BLaER1 treated with 17β-estradiol and CSF1 and Interleukin-3, amounts not matched to agents 10 nM and 100 nM (cell line): ENCODE results near the gene KIAA0825.

Source experiments
- H3K27ac ChIP-seq, 11 experiments: shearing (Covaris generic); formaldehyde crosslinking; 2 replicates each; pipeline ENCODE4 v1.8.1; 2022
- H3K27me3 ChIP-seq, 11 experiments: shearing (Covaris generic); formaldehyde crosslinking; 2 replicates each; pipeline ENCODE4 v1.8.1; 2022
- H3K36me3 ChIP-seq, 11 experiments: shearing (Covaris generic); formaldehyde crosslinking; 2 replicates each; pipeline ENCODE4 v1.8.1; 2022
- H3K4me1 ChIP-seq, 10 experiments: shearing (Covaris generic); formaldehyde crosslinking; 2 replicates each; pipeline ENCODE4 v1.8.1; 2022
- H3K4me2 ChIP-seq, 11 experiments: shearing (Covaris generic); formaldehyde crosslinking; 2 replicates each; pipeline ENCODE4 v1.8.1; 2022
- H3K4me3 ChIP-seq, 10 experiments: shearing (Covaris generic); formaldehyde crosslinking; 2 replicates each; pipeline ENCODE4 v1.8.1; 2022
- H3K9ac ChIP-seq, 11 experiments: shearing (Covaris generic); formaldehyde crosslinking; 2 replicates each; pipeline ENCODE4 v1.8.1; 2022
- H3K9me3 ChIP-seq, 11 experiments: shearing (Covaris generic); formaldehyde crosslinking; replicated peaks in 1 of 11; 2 replicates each; pipeline ENCODE4 v1.8.1; 2022
- H4K20me1 ChIP-seq, 11 experiments: shearing (Covaris generic); formaldehyde crosslinking; 2 replicates each; pipeline ENCODE4 v1.8.1; 2022
- Cebpa-rat ChIP-seq, 11 experiments: shearing (Covaris generic); IDR thresholded peaks; 2 replicates each; pipeline ENCODE4 v1.8.1; 2022

The KIAA0825 gene

GRCh38 chr5:94240993-94241651 is 377.3 kb downstream of the KIAA0825 start:
- Histone ChIP-seq H3K9ac (no peak overlapping the region), H3K4me2 (no peak overlapping the region), H3K9me3 (peaks cover 0 to 5% (median 1%) of the 10 kb centered on the region in 11 experiments; a peak in 15 of 22 replicates), H3K4me1 (peaks cover 0 to 13% (median 6%) of the 10 kb centered on the region in 10 experiments; a peak in 9 of 20 replicates), H3K36me3 (no peaks in the 10 kb centered on the region), H3K4me3 (no peak overlapping the region), H3K27me3 (no peaks in the 10 kb centered on the region), H4K20me1 (no peaks in the 10 kb centered on the region), H3K27ac (no peak overlapping the region)
- TF ChIP-seq Cebpa-rat (IDR thresholded peaks at IDR 0.05), result no peak

DNA sequence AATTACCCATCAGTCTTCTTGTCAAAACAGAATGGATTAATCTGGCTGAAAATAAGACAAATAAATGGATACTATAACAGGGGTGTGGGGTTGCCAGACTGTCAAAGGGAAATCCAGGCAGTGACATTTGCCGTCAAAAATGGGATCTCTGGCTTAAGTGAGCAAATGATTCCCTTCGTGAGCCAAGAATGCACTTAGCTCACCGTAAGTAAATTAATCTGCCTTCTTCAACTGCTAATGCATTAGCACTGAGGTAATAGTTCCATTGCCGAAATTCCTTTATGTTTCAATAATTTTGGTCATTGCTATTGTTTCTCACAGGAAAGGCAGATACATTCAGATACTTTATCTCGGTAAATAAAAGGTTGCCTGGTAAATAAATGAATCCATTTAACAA is 377.8 kb downstream of the KIAA0825 start:
- Histone ChIP-seq H3K4me3 (no peak overlapping the region), H3K4me2 (no peak overlapping the region), H3K36me3 (no peaks in the 10 kb centered on the region), H3K4me1 (peaks cover 0 to 8% (median 3%) of the 10 kb centered on the region in 10 experiments; a peak in 9 of 20 replicates), H3K27me3 (no peaks in the 10 kb centered on the region), H4K20me1 (no peaks in the 10 kb centered on the region), H3K9ac (no peak overlapping the region), H3K27ac (no peak overlapping the region), H3K9me3 (peaks cover 4 to 10% (median 6%) of the 10 kb centered on the region in 11 experiments)
- no peak for TF ChIP-seq Cebpa-rat (IDR thresholded peaks at IDR 0.05)

- no peaks in the 10 kb centered on the region for H3K27me3 ChIP-seq
- TF ChIP-seq Cebpa-rat (IDR thresholded peaks at IDR 0.05), result no peak
- no peaks in the 10 kb centered on the region for H3K36me3 ChIP-seq
- H3K9me3 ChIP-seq, result peaks cover 9 to 14% (median 11%) of the 10 kb centered on the region in 11 experiments
- H3K4me1 ChIP-seq, result peaks cover 0 to 3% (median under 1%) of the 10 kb centered on the region in 10 experiments; a peak in 8 of 20 replicates
- H3K4me2 ChIP-seq, result no peak overlapping the region
- no peak overlapping the region for H3K4me3 ChIP-seq
- no peaks in the 10 kb centered on the region for H4K20me1 ChIP-seq
- no peak overlapping the region for H3K27ac ChIP-seq
- no peak overlapping the region for H3K9ac ChIP-seq
Observed at GRCh38 chr5:94240134-94240533, 378.3 kb downstream of the KIAA0825 start.

DNA sequence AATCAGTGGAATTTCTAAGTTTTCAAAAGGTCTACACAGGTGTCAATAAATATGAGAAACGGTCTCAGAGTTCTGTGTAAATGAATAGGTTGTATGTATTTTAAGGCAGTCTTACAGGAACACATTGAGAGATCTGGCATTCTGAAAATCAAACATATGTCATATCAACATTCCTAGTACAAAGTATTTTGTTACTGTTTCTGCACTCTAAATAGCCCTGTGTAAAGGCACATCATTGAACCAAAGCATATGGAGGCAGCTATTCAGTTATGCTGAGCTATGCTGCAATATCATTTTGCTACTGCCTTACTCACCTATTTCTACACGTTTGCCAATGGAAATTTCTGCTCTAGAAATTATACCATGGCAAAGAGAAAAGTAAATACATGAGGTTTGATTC is 379.1 kb downstream of the KIAA0825 start:
- H4K20me1 ChIP-seq, result no peaks in the 10 kb centered on the region
- no peak overlapping the region for H3K27ac ChIP-seq
- H3K9ac ChIP-seq, result no peak overlapping the region
- no peaks in the 10 kb centered on the region for H3K4me1 ChIP-seq
- no peaks in the 10 kb centered on the region for H3K27me3 ChIP-seq
- H3K9me3 ChIP-seq, result peaks cover 17 to 23% (median 19%) of the 10 kb centered on the region in 11 experiments
- no peak for TF ChIP-seq Cebpa-rat (IDR thresholded peaks at IDR 0.05)
- H3K36me3 ChIP-seq, result no peaks in the 10 kb centered on the region
- H3K4me2 ChIP-seq, result no peak overlapping the region
- no peak overlapping the region for H3K4me3 ChIP-seq

DNA sequence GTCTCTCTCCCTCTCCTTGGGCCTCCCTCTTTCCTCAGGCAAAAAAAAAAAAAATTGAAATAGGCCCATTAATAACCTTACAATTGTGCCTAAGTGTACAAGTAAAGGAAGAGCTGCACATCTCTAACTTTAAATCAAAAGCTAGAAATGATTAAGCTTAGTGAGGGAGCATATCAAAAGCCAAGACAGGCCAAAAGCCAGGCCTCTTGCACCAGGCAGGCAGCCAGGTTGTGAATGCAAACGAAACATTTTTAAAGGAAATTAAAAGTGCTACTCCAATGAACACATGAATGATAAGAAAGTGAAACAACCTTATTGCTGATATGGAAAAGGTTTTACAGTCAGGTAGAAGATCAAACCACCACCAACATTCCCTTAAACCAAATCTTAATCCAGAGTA is 383.4 kb downstream of the KIAA0825 start:
- Histone ChIP-seq H4K20me1 (no peaks in the 10 kb centered on the region), H3K27me3 (no peaks in the 10 kb centered on the region), H3K4me2 (no peak overlapping the region), H3K9ac (no peak overlapping the region), H3K36me3 (no peaks in the 10 kb centered on the region), H3K27ac (no peak overlapping the region), H3K4me3 (no peak overlapping the region), H3K4me1 (no peaks in the 10 kb centered on the region), H3K9me3 (peaks cover 17 to 23% (median 20%) of the 10 kb centered on the region in 11 experiments)
- TF ChIP-seq Cebpa-rat (IDR thresholded peaks at IDR 0.05), result no peak

GRCh38 chr5:94228791-94229190 is 389.6 kb downstream of the KIAA0825 start:
- Histone ChIP-seq H3K36me3 (no peaks in the 10 kb centered on the region), H3K4me2 (no peak overlapping the region), H3K9me3 (0 out of 22 replicates have a peak, but pooled peaks cover 0 to 3% (median 0%) of the 10 kb centered on the region in 11 experiments), H3K27me3 (no peaks in the 10 kb centered on the region), H3K4me1 (no peaks in the 10 kb centered on the region), H3K27ac (no peak overlapping the region), H3K4me3 (no peak overlapping the region), H3K9ac (no peak overlapping the region), H4K20me1 (no peaks in the 10 kb centered on the region)
- TF ChIP-seq Cebpa-rat (IDR thresholded peaks at IDR 0.05), result no peak

GRCh38 chr5:94223235-94223634 is 395.2 kb downstream of the KIAA0825 start:
- no peak overlapping the region for H3K9ac ChIP-seq
- H3K4me2 ChIP-seq, result no peak overlapping the region
- no peak overlapping the region for H3K4me3 ChIP-seq
- H3K27ac ChIP-seq, result no peak overlapping the region
- no peaks in the 10 kb centered on the region for H3K27me3 ChIP-seq
- no peak for TF ChIP-seq Cebpa-rat (IDR thresholded peaks at IDR 0.05)
- H4K20me1 ChIP-seq, result no peaks in the 10 kb centered on the region
- no peaks in the 10 kb centered on the region for H3K4me1 ChIP-seq
- H3K36me3 ChIP-seq, result no peaks in the 10 kb centered on the region
- H3K9me3 ChIP-seq, result 0 out of 22 replicates have a peak, but pooled peaks cover 0 to 3% (median 0%) of the 10 kb centered on the region in 11 experiments

DNA sequence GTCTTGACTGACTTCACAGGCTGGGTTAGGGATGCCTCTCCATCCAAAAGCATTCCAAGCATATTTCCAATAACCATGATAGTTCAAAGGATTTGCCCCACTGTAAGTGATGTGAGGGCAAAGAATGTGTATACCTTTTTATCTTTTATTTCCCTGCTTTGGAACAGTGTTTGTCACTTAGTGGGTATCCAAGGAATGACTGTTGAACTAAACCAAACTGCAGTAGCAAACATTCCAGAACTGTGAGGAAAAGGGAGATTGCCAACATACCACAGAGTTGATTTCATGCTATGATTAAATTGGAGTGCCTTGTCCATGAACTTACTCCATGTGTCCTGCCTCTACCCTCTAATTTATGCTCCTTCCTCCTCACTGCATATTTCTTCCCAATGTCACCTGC is 400.0 kb downstream of the KIAA0825 start:
- H3K27me3 ChIP-seq, result no peaks in the 10 kb centered on the region
- no peak for TF ChIP-seq Cebpa-rat (IDR thresholded peaks at IDR 0.05)
- H3K4me2 ChIP-seq, result no peak overlapping the region
- no peak overlapping the region for H3K9ac ChIP-seq
- no peaks in the 10 kb centered on the region for H3K4me1 ChIP-seq
- H3K36me3 ChIP-seq, result no peaks in the 10 kb centered on the region
- no peak overlapping the region for H3K27ac ChIP-seq
- no peak overlapping the region for H3K4me3 ChIP-seq
- H4K20me1 ChIP-seq, result no peaks in the 10 kb centered on the region
- no peaks in the 10 kb centered on the region for H3K9me3 ChIP-seq

DNA sequence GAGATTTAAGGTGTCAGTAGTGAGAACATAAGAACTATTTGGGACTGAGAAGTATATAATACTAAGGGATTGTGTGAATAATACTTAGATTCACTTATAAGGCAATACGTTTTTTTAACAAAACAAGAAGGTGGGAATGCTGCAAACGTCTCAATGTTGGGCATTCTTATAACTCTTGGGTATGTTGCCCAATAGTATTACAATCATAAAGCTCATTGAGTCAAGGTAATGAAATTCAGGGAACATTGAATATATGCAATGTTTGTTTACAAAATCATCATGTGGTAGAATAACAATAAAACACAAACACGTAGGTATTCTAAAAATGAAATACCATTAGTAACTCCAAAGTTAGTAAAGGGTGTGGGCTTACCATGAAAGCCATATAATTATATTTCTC is 400.7 kb downstream of the KIAA0825 start:
- Histone ChIP-seq H4K20me1 (no peaks in the 10 kb centered on the region), H3K9ac (no peak overlapping the region), H3K27me3 (no peaks in the 10 kb centered on the region), H3K4me1 (no peaks in the 10 kb centered on the region), H3K9me3 (no peaks in the 10 kb centered on the region), H3K4me3 (no peak overlapping the region), H3K4me2 (no peak overlapping the region), H3K27ac (no peak overlapping the region), H3K36me3 (no peaks in the 10 kb centered on the region)
- TF ChIP-seq Cebpa-rat (IDR thresholded peaks at IDR 0.05), result no peak

- TF ChIP-seq Cebpa-rat (IDR thresholded peaks at IDR 0.05), result no peak
- no peak overlapping the region for H3K27ac ChIP-seq
Observed at GRCh38 chr5:94217216-94217615, 401.2 kb downstream of the KIAA0825 start.

More at GRCh38 chr5:94217216-94217615, 401.2 kb downstream of the KIAA0825 start:
- no peaks in the 10 kb centered on the region for H4K20me1 ChIP-seq
- H3K9me3 ChIP-seq, result no peaks in the 10 kb centered on the region
- no peak overlapping the region for H3K4me2 ChIP-seq
- H3K27me3 ChIP-seq, result no peaks in the 10 kb centered on the region
- no peak overlapping the region for H3K4me3 ChIP-seq
- no peaks in the 10 kb centered on the region for H3K36me3 ChIP-seq
- no peak overlapping the region for H3K9ac ChIP-seq
- no peaks in the 10 kb centered on the region for H3K4me1 ChIP-seq
